ENCODE results near the gene KRTAP10-6.

KRTAP10-6 gene

GRCh38 chr21:44544566-44544965 lies 47.7 kb downstream of the KRTAP10-6 start:
- no peak for DNase-seq (ENCODE audit: low read depth in 1 of 2, low spot score in 1 of 2)
- no peak for TF ChIP-seq GABPA (IDR thresholded peaks at IDR 0.05; ENCODE audit: low read depth)
- TF ChIP-seq REST (IDR thresholded peaks at IDR 0.05; ENCODE audit: insufficient replicate concordance, low read depth) = no peak
- TF ChIP-seq, protein P1, sequence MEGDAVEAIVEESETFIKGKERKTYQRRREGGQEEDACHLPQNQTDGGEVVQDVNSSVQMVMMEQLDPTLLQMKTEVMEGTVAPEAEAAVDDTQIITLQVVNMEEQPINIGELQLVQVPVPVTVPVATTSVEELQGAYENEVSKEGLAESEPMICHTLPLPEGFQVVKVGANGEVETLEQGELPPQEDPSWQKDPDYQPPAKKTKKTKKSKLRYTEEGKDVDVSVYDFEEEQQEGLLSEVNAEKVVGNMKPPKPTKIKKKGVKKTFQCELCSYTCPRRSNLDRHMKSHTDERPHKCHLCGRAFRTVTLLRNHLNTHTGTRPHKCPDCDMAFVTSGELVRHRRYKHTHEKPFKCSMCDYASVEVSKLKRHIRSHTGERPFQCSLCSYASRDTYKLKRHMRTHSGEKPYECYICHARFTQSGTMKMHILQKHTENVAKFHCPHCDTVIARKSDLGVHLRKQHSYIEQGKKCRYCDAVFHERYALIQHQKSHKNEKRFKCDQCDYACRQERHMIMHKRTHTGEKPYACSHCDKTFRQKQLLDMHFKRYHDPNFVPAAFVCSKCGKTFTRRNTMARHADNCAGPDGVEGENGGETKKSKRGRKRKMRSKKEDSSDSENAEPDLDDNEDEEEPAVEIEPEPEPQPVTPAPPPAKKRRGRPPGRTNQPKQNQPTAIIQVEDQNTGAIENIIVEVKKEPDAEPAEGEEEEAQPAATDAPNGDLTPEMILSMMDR (IDR thresholded peaks at IDR 0.05; ENCODE audit: insufficient read depth, low read length) = no peak
- no peak for TF ChIP-seq SPI1 (IDR thresholded peaks at IDR 0.05; ENCODE audit: borderline replicate concordance, low read depth)
- TF ChIP-seq POLR2AphosphoS5 (IDR thresholded peaks at IDR 0.05; ENCODE audit: low read depth) = no peak
- Histone ChIP-seq H3K27me3 (ENCODE audit: insufficient read depth, poor library complexity, severe bottlenecking) (peaks cover 5% of the 10 kb centered on the region), H3K27ac (replicated peaks) (no peak overlapping the region), H3K4me3 (replicated peaks; ENCODE audit: insufficient read depth, low read length) (no peak overlapping the region)

GRCh38 chr21:44542716-44543115 lies 49.6 kb downstream of the KRTAP10-6 start:
- Histone ChIP-seq H3K27me3 (ENCODE audit: insufficient read depth, poor library complexity, severe bottlenecking) (peaks cover 3% of the 10 kb centered on the region), H3K27ac (replicated peaks) (no peak overlapping the region), H3K4me3 (replicated peaks; ENCODE audit: insufficient read depth, low read length) (no peak overlapping the region)
- DNase-seq (ENCODE audit: low read depth in 1 of 2, low spot score in 1 of 2) = no peak
- no peak for TF ChIP-seq GABPA (IDR thresholded peaks at IDR 0.05; ENCODE audit: low read depth)
- TF ChIP-seq SPI1 (IDR thresholded peaks at IDR 0.05; ENCODE audit: borderline replicate concordance, low read depth) = no peak
- no peak for TF ChIP-seq REST (IDR thresholded peaks at IDR 0.05; ENCODE audit: insufficient replicate concordance, low read depth)
- TF ChIP-seq, protein P1 (IDR thresholded peaks at IDR 0.05; ENCODE audit: insufficient read depth, low read length) = no peak
- TF ChIP-seq POLR2AphosphoS5 (IDR thresholded peaks at IDR 0.05; ENCODE audit: low read depth) = no peak

Measured in HL-60 (cell line).